SIG-M5 treated with dmso at 0.1 percent for 504 hours (cell line): Measurements from ENCODE around the gene NANOS3.

Source experiments
- DNase-seq: peaks from one replicate; lab custom pipeline; 2025; ENCODE audit not compliant: unreplicated experiment; lab: John Stamatoyannopoulos, UW

The NANOS3 gene

GRCh38 chr19:13876834-13877233 is at the start of gene NANOS3:
NANOS3 (plus strand) TSS chr19:13877134; CDS start chr19:13877249, 115 bp downstream.
- DNase-seq, result no peak

GRCh38 chr19:13827656-13828055 is 49.3 kb upstream of the NANOS3 start:
- DNase-seq, result no peak

GRCh38 chr19:13830114-13830740 is 46.7 kb upstream of the NANOS3 start:
- DNase-seq, result no peak

GRCh38 chr19:13830741-13831536 is 46.0 kb upstream of the NANOS3 start:
- no peak for DNase-seq

- DNase-seq, result no peak
Measured at GRCh38 chr19:13831537-13832467, 45.1 kb upstream of the NANOS3 start.

GRCh38 chr19:13833330-13834243 is 43.3 kb upstream of the NANOS3 start:
- DNase-seq, result peak; percentile 76

- peak; percentile 23 for DNase-seq
Measured at GRCh38 chr19:13834244-13835069, 42.5 kb upstream of the NANOS3 start.

- peak; percentile 84 for DNase-seq
Measured at GRCh38 chr19:13835791-13836723, 40.9 kb upstream of the NANOS3 start.

- DNase-seq, result no peak
Measured at GRCh38 chr19:13838435-13839129, 38.4 kb upstream of the NANOS3 start.

GRCh38 chr19:13839130-13839937 is 37.6 kb upstream of the NANOS3 start:
- DNase-seq, result peak; percentile 86

- peak; percentile 65 for DNase-seq
Measured at GRCh38 chr19:13839938-13840304, 37.0 kb upstream of the NANOS3 start.

- peak; percentile 23 for DNase-seq
Measured at GRCh38 chr19:13840305-13841085, 36.4 kb upstream of the NANOS3 start.

- DNase-seq, result peak; percentile 42
Measured at GRCh38 chr19:13841086-13841961, 35.6 kb upstream of the NANOS3 start.

GRCh38 chr19:13841962-13842290 is 35.0 kb upstream of the NANOS3 start:
- no peak for DNase-seq

- peak; percentile 32 for DNase-seq
Measured at GRCh38 chr19:13842291-13843103, 34.4 kb upstream of the NANOS3 start.
